ENCODE data around the gene ZNF135.

The ZNF135 gene

DNA sequence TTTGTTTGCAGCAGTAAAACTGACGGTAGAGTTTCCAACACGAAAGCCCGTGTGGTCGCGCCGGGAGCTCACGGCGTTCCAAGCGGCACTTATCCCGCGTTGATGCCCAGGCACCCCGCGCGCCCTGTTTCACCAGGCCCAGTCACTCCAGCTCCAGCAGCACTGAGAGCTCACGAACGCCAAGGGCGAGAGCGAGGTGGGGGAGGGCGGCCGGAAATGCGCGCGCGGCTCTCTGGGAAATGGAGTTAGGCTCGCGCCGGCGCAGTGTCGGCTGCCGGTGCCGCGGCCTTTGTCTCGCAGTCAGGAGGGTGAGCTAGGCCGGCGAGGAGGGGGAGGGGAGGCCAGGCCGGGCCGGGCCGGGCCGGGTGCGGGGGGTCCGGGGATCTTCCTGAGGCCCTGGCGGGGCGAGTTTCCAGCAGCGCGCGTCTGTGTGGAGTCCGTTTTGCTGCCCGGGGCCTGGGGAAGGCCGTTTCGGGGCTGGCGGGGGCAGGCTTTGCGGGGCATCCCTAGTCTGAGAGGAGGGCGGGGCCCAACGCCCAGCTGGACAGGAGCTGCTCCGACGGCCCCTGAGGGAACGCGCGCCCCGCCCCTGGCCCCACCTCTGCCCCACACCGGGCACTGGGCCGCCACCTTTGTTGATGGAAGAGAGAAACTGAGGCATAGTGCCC, at the start of gene ZNF135:
Gene ZNF135 (plus strand): TSS at position 280 of the 668 bp plus-strand sequence. CDS start 721 bp downstream, outside the sequence.
- in situ Hi-C loops (cut with HindIII; ENCODE audit: low sequenced_read_pairs), result no loop called here
- DNase-seq (ENCODE audit: low read depth), result peak; percentile 15
- TF ChIP-seq, protein P1, sequence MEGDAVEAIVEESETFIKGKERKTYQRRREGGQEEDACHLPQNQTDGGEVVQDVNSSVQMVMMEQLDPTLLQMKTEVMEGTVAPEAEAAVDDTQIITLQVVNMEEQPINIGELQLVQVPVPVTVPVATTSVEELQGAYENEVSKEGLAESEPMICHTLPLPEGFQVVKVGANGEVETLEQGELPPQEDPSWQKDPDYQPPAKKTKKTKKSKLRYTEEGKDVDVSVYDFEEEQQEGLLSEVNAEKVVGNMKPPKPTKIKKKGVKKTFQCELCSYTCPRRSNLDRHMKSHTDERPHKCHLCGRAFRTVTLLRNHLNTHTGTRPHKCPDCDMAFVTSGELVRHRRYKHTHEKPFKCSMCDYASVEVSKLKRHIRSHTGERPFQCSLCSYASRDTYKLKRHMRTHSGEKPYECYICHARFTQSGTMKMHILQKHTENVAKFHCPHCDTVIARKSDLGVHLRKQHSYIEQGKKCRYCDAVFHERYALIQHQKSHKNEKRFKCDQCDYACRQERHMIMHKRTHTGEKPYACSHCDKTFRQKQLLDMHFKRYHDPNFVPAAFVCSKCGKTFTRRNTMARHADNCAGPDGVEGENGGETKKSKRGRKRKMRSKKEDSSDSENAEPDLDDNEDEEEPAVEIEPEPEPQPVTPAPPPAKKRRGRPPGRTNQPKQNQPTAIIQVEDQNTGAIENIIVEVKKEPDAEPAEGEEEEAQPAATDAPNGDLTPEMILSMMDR (IDR thresholded peaks at IDR 0.05; ENCODE audit: low read depth, low read length, missing control alignments), result no peak
- peak within 1 kb of the TSS; percentile 47 for H3K4me3 ChIP-seq (ENCODE audit: low read depth, low read length)

DNA sequence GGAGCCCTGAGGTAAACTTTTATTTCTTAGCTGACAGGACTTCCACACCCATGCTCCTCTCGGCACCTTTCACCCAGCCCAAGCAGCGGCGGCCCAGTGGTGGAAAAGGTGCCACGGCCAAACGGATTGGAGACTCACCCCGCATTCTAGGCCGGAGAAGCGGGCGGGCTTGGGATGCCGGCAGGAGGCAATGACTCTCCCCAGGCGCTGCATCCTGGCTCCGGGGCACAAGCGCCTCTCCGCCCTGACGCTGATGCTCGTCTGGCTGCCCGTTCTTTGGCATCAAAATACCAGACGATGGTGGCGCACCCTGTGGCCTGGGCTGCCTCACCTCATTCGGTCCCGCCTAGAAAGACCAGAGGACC, 49.8 kb upstream of the ZNF135 start:
- TF ChIP-seq, protein P1 (IDR thresholded peaks at IDR 0.05; ENCODE audit: low read depth, low read length, missing control alignments), result no peak
- DNase-seq (ENCODE audit: low read depth), result no peak
- in situ Hi-C loops (cut with HindIII; ENCODE audit: low sequenced_read_pairs), result no loop called here
- H3K4me3 ChIP-seq (ENCODE audit: low read depth, low read length), result peak overlapping the region; percentile 7

DNA sequence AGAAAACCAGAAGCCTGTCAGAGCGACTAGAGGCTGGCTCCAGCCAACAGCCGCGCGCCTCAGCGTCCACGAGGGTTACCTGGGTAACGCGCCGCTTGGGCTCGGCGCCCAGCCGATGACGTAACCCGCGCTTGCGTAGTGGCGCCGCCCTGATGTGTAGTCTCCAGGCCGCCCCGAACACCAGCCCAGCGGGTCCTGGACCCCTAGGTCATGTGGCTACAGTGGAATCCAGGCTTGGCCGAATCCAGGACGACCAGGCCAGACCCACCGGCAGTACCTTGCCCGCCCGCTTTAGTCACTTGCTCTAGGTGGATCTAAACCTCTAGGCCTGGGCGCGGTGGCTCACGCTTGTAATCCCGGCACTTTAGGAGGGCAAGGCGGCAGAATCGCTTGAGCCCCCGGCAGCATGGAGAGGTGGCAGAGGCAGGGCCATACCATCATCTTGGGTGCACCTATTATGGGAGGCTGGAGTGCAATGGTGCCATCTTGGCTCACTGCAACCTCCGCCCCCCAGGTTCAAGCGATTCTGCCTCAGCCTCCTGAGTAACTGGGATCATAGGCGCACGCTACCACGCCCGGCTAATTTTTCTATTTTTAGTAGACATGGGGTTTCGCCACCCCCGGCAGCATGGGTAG, 49.3 kb upstream of the ZNF135 start:
- peak overlapping the region; percentile 7 for H3K4me3 ChIP-seq (ENCODE audit: low read depth, low read length)
- TF ChIP-seq, protein P1 (IDR thresholded peaks at IDR 0.05; ENCODE audit: low read depth, low read length, missing control alignments), result no peak
- DNase-seq (ENCODE audit: low read depth), result peak; percentile 12
- in situ Hi-C loops (cut with HindIII; ENCODE audit: low sequenced_read_pairs), result no loop called here

DNA sequence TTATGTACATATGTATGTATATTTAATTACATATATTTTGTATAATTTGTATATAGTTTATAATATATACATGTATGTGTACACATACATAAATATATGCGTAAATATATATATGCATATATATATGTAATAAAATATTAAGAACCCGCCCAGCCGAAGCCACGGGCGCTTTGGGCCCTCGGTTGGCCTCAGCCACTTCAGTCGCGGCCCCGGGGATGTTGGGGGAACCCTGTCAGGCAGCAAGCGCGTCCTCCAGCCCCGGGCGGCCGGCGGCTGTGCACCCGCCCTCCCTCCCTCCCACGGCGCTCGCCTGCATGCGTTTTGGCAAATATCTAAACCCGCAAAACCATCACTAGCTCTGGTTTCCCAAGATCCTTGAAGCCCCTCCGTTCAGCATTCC, 48.6 kb upstream of the ZNF135 start:
- TF ChIP-seq, protein P1 (IDR thresholded peaks at IDR 0.05; ENCODE audit: low read depth, low read length, missing control alignments), result no peak

DNA sequence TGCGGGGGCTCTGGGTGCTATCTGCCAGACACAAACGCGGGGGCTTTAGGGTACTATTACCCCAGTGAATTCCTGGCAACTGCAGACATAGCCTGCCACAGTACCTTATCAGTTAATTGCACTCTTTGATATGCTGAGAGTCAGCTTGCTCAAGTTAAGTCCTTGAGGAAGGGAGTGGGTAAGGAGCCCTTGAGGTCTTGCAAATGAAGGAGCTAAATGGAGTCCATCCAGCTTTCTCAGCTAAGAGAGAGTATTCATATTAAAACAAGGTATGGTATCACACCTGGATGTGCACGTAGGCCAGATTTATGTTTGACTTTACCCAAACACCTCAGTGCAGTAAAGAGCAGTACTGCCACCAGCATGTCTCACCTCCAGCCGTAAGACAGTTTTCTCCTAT, 44.9 kb upstream of the ZNF135 start:
- DNase-seq (ENCODE audit: low read depth), result no peak
- H3K4me3 ChIP-seq (ENCODE audit: low read depth, low read length), result no peak overlapping the region
- TF ChIP-seq, protein P1 (IDR thresholded peaks at IDR 0.05; ENCODE audit: low read depth, low read length, missing control alignments), result no peak
- in situ Hi-C loops (cut with HindIII; ENCODE audit: low sequenced_read_pairs), result no loop called here

More for the DNA sequence above, 48.6 kb upstream of the ZNF135 start:
- H3K4me3 ChIP-seq (ENCODE audit: low read depth, low read length), result no peak overlapping the region
- DNase-seq (ENCODE audit: low read depth), result no peak
- in situ Hi-C loops (cut with HindIII; ENCODE audit: low sequenced_read_pairs), result no loop called here

DNA sequence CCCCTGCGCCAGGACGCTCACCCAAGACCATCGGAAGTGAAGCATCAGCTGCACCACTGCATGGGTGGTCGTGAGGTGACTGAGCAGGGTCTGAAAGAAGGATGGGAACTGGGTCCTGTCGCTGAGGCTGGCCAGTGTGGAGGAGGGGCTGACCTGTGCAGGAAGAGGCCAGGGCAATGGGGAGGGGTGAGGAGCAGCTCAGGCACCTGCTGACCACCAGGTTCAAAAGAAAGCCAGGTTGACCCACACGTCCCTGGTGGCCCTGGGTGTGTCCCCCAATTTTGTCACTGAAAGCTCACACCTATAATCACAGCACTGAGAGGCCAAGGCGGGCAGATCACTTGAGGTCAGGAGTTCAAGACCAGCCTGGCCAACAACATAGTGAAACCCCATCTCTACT, 39.0 kb upstream of the ZNF135 start:
- TF ChIP-seq, protein P1 (IDR thresholded peaks at IDR 0.05; ENCODE audit: low read depth, low read length, missing control alignments), result no peak
- in situ Hi-C loops (cut with HindIII; ENCODE audit: low sequenced_read_pairs), result no loop called here
- DNase-seq (ENCODE audit: low read depth), result no peak
- H3K4me3 ChIP-seq (ENCODE audit: low read depth, low read length), result no peak overlapping the region
